B cell (primary cell): ENCODE measurements around the gene PHF12. TPM values are rescaled to one million over a fixed set of nuclear protein-coding genes. Genes with fewer than 3 reads are reported as not detected.

Experiments used
- ATAC-seq: fragments of 200-7000 bp; cut with Tn5 transposase; one replicate; pipeline ENCODE4 v1.10.0; 2021; ENCODE audit warnings: low read depth, mild to moderate bottlenecking, moderate number of reproducible peaks, moderate library complexity
- CTCF ChIA-PET: fragments of 350-600 bp; sonication (Branson Sonifier 250); formaldehyde crosslinking; loops from one replicate; lab custom pipeline; 2021; ENCODE audit warnings: antibody characterized with exemption, inconsistent platforms; lab: Charles Lee
- POLR2A ChIA-PET: fragments of 350-600 bp; sonication (Branson Sonifier 250); formaldehyde crosslinking; loops from one replicate; lab custom pipeline; 2021; ENCODE audit warnings: antibody characterized with exemption; lab: Charles Lee
- DNase-seq: peaks from one replicate; pipeline ENCODE4 v3.0.0; 2013
- H2AFZ ChIP-seq: 2 replicates; pipeline ENCODE4 v1.6.1; 2012; ENCODE audit warnings: mild to moderate bottlenecking, low read depth, low read length; ENCODE audit not compliant: insufficient read depth, poor library complexity, severe bottlenecking
- H3K27ac ChIP-seq, 2 donors: 1 replicate in 1 of 2; 2 replicates in 1 of 2; pipeline ENCODE4 v1.5.1; 2012 to 2013; ENCODE audit warnings: low read length in 2 of 2, mild to moderate bottlenecking in 2 of 2, moderate library complexity in 1 of 2
- H3K27me3 ChIP-seq, 4 experiments: fragments of 200-600 bp in 1 of 4; sonication (generic) in 1 of 4; replicated peaks in 1 of 4; 1 replicate in 2 of 4; 2 replicates in 2 of 4; pipeline versions ENCODE4 v1.6.1 to v1.7.0; 2013 to 2016; ENCODE audit warnings: low read length in 3 of 4, mild to moderate bottlenecking in 2 of 4, mixed read lengths in 1 of 4, moderate library complexity in 1 of 4; ENCODE audit not compliant: insufficient read depth in 4 of 4, control insufficient read depth in 3 of 4; ENCODE audit errors: control extremely low read depth in 1 of 4
- H3K36me3 ChIP-seq, 2 experiments: replicated peaks in 1 of 2; 1 replicate in 1 of 2; 2 replicates in 1 of 2; pipeline versions ENCODE4 v1.6.1 to v1.7.1; 2013; ENCODE audit warnings: low read length in 1 of 2; ENCODE audit not compliant: insufficient read depth in 2 of 2, control insufficient read depth in 1 of 2; ENCODE audit errors: control extremely low read depth in 1 of 2, extremely low read depth in 1 of 2
- H3K4me1 ChIP-seq, 2 donors: fragments of 200-600 bp in 1 of 2; sonication (generic) in 1 of 2; 1 replicate in 1 of 2; 2 replicates in 1 of 2; pipeline versions ENCODE4 v1.5.1 to v1.6.1; 2013 to 2017; ENCODE audit warnings: low read length in 2 of 2; ENCODE audit not compliant: control insufficient read depth in 2 of 2, insufficient read depth in 2 of 2
- H3K4me2 ChIP-seq: replicated peaks from 2 replicates; pipeline ENCODE3; 2012; ENCODE audit warnings: mild to moderate bottlenecking, low read depth, low read length; ENCODE audit not compliant: poor library complexity, severe bottlenecking
- H3K4me3 ChIP-seq, 5 experiments: fragments of 200-600 bp in 1 of 5; sonication (generic) in 1 of 5; 1 replicate in 3 of 5; 2 replicates in 2 of 5; pipeline versions ENCODE4 v1.5.1 to v1.7.0; 2011 to 2016; ENCODE audit warnings: low read length in 4 of 5, mild to moderate bottlenecking in 4 of 5, low read depth in 2 of 5, control low read depth in 1 of 5, moderate library complexity in 1 of 5; ENCODE audit not compliant: insufficient read depth in 1 of 5; ENCODE audit errors: control extremely low read depth in 1 of 5, extremely low read depth in 1 of 5
- H3K79me2 ChIP-seq: fragments of 200-600 bp; sonication (generic); one replicate; pipeline ENCODE4 v1.6.0; 2016; ENCODE audit warnings: low read length; ENCODE audit not compliant: control insufficient read depth, insufficient read depth
- H3K9ac ChIP-seq: fragments of 200-600 bp; sonication (generic); 2 replicates; pipeline ENCODE4 v1.6.1; 2017; ENCODE audit warnings: mild to moderate bottlenecking, low read length, moderate library complexity
- H3K9me3 ChIP-seq, 3 donors: one replicate each; pipeline versions ENCODE4 v1.6.1 to v1.7.1; 2013; ENCODE audit warnings: low read length in 2 of 3; ENCODE audit not compliant: control insufficient read depth in 2 of 3, insufficient read depth in 1 of 3; ENCODE audit errors: control extremely low read depth in 1 of 3
- H4K20me1 ChIP-seq: 2 replicates; pipeline ENCODE4 v1.6.0; 2012; ENCODE audit warnings: mild to moderate bottlenecking, low read length; ENCODE audit not compliant: insufficient read depth, control insufficient read depth, poor library complexity, severe bottlenecking
- H3K27ac Mint-ChIP-seq: one replicate; pipeline ENCODE4 v1.8.0; 2021; ENCODE audit warnings: mixed read lengths
- H3K27me3 Mint-ChIP-seq: one replicate; pipeline ENCODE4 v1.8.0; 2021; ENCODE audit warnings: mixed read lengths
- H3K4me1 Mint-ChIP-seq: one replicate; pipeline ENCODE4 v1.8.0; 2021; ENCODE audit warnings: mixed read lengths
- H3K4me3 Mint-ChIP-seq: one replicate; pipeline ENCODE4 v1.8.0; 2021; ENCODE audit warnings: mixed read lengths
- H3K9me3 Mint-ChIP-seq: one replicate; pipeline ENCODE4 v1.8.0; 2022; ENCODE audit warnings: mixed read lengths; ENCODE audit not compliant: insufficient read depth
- CTCF ChIP-seq: fragments of 200-600 bp; IDR thresholded peaks from one replicate; pipeline ENCODE4 v1.8.0; 2022; ENCODE audit warnings: antibody characterized with exemption, mild to moderate bottlenecking
- EZH2 ChIP-seq: IDR thresholded peaks from 2 replicates; pipeline ENCODE4 v1.6.1; 2012; ENCODE audit warnings: borderline replicate concordance, low read depth, mild to moderate bottlenecking, moderate library complexity, low read length; ENCODE audit not compliant: insufficient read depth, poor library complexity, severe bottlenecking
- WGBS: methylation state at CpG from one replicate; pipeline ENCODE4 v1.1.5; 2013; ENCODE audit warnings: missing lambda C conversion rate; ENCODE audit not compliant: insufficient coverage; 5-methylcytosine and 5-hydroxymethylcytosine counted together
- intact Hi-C: fragments of 100-400 bp; cut with micrococcal nuclease; formaldehyde crosslinking; loops from one replicate; pipeline ENCODE4 v1.10.0; 2022
- polyA plus RNA-seq: library from polyadenylated mRNA; depleted of rRNA; stranded (reverse); fragments of >200 nt; gene quantifications from 2 replicates; pipeline ENCODE4 v1.2.3, GENCODE V29; 2012
- total RNA-seq, 2 donors: library from RNA; stranded (reverse); fragments of 120-200 nt in 1 of 2; gene quantifications; 1 replicate in 1 of 2; 2 replicates in 1 of 2; pipeline versions ENCODE4 v1.2.3 to v1.2.4, GENCODE V29; 2013 to 2022

Gene PHF12
- total and polyA plus RNA-seq, 2 donors (not counting 1 experiment from before 2014, with no cell fraction given), result 116 to 140 TPM

GRCh38 chr17:28897769-28898526 lies 53.4 kb downstream of the PHF12 start:
- peak overlapping the region; percentile 99 for H3K27ac Mint-ChIP-seq
- H3K27me3 Mint-ChIP-seq, result no peaks in the 10 kb centered on the region
- peak overlapping the region; percentile 70 to 95 (median 82) for H3K4me3 ChIP-seq
- peaks cover 66% of the 10 kb centered on the region for H3K4me1 Mint-ChIP-seq
- H3K27me3 ChIP-seq, result no peaks in the 10 kb centered on the region
- H3K4me3 Mint-ChIP-seq, result peak overlapping the region; percentile 97
- 25% methylated on average over 23 of the region's 23 CpGs for WGBS
- H3K36me3 ChIP-seq, result peaks cover 0 to 5% of the 10 kb centered on the region in 2 experiments
- TF ChIP-seq EZH2, result no peak
- no peak for TF ChIP-seq CTCF
- peak overlapping the region; percentile 92 for H3K9ac ChIP-seq
- CTCF ChIA-PET, result interaction anchor here (0.7 to 9.1 kb wide), 24 partner anchors 8 to 174 kb away, joined by 3 to 137 read pairs (median 5); partner anchors contain the start of genes FAM222B, PHF12 and TLCD1
- H3K27ac ChIP-seq, result peak overlapping the region; percentile 80 to 97
- intact Hi-C loops, result loop anchor here (1.0 kb wide), 2 partner anchors 135 to 170 kb away; partner anchors contain the start of gene NEK8
- ATAC-seq (no peak), DNase-seq (peak; percentile 71)
- peaks cover 8% of the 10 kb centered on the region for H4K20me1 ChIP-seq
- peaks cover 54 to 66% of the 10 kb centered on the region in 2 donors for H3K4me1 ChIP-seq
- no peaks in the 10 kb centered on the region for H3K9me3 ChIP-seq
- peaks cover 81% of the 10 kb centered on the region for H3K79me2 ChIP-seq
- peak overlapping the region; percentile 91 for H2AFZ ChIP-seq
- POLR2A ChIA-PET, result interaction anchor here (0.6 to 3.1 kb wide), 9 partner anchors 18 to 282 kb away, joined by 3 to 12 read pairs (median 6); partner anchors contain the start of genes ERAL1 and MYO18A
- H3K4me2 ChIP-seq, result peak overlapping the region; percentile 84
- H3K9me3 Mint-ChIP-seq, result no peaks in the 10 kb centered on the region
